ENCODE measurements around the gene ZNF527.
"Not testable (repeated sequence)": the region's sequence is repeated elsewhere in the genome, so short reads cannot be mapped to it uniquely, and the experiment has no call there.

The ZNF527 gene

GRCh38 chr19:37370880-37371661 lies at the start of gene ZNF527:
Gene ZNF527 (plus strand): TSS chr19:37371099. CDS start chr19:37374199, 3,100 bp downstream.
- peak; percentile 77 for DNase-seq (ENCODE audit: low spot score)

DNA sequence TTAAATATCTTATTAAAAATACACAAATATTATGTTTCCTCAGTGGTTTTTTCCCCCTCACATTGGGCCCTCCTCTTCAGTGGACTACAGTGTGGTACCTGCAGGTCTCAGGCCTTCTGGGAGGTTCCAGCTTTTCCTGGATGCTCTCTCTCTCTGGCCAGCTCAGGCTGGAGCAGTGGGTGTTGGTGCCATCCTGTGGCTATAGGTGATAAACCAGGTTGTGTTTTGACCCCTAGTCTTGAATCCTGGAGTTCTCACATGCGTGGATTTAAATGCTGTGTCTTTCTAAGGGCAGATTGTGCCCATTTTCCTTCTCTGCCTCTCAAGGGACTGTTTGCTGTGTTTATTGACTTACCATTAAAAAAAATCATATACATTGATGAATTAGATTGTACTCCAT lies 41.2 kb upstream of the ZNF527 start:
- DNase-seq (ENCODE audit: low spot score), result no peak

- DNase-seq (ENCODE audit: low spot score), result no peak
Measured at GRCh38 chr19:37332839-37333238, 38.1 kb upstream of the ZNF527 start.

DNA sequence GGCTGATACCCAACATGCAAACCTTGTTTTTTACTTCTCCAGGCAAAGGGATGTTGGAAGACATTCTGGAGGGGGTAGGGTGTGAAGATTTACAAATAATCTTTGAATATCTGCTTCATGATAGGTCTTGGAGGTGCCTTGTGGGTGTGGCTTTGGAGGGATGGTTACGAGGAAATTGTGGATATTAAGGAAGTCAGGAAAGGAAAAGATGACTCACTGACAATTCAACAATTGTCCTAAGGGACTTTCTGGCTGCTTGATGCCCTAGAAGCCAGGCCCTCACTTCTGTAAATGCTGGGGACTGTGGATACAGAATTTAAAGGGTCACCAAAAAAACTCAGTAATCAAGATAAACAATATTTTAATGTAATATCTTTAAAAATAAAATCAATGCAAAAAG lies 37.4 kb upstream of the ZNF527 start:
- no peak for DNase-seq (ENCODE audit: low spot score)

GRCh38 chr19:37334179-37335071 lies 36.5 kb upstream of the ZNF527 start:
- DNase-seq (ENCODE audit: low spot score), result peak; percentile 81

DNA sequence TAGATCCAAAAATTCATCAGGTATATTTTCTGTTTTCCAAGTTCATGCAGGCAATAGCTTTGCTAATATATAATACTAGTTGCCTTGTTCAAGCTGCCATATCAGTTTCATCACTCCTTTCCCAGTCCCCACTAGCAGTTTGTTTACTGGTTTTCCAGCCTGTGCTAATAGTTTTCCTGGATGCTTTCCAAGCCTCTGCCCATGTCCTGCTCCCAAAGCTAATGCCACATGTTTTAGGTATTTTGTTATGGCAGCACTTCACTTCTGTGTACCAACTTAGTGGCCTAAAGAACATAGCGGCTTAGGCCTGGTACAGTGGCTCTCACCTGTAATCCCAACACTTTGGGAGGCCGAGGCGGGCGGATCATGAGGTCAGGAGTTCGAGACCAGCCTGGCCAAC lies 28.1 kb upstream of the ZNF527 start:
- DNase-seq (ENCODE audit: low spot score), result no peak

DNA sequence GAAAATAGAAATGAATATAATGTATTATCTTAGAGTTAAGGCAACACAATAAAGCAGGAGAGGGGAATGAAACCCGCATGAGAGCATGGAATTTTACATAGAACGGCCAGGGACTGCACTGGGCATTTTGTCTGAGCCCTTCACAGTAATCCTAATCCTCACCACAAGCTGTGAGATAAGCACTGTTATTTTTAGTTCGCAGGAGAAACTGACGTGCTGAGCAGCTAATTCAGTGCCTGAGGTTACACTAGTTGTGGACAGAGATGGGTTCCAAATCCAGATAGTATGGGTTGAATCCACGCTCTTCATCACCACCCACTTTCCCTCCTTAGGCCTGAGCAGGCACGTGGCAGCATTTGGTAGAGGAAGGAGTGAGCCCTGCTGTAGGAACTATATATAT lies 24.8 kb upstream of the ZNF527 start:
- DNase-seq (ENCODE audit: low spot score), result no peak

GRCh38 chr19:37348060-37348459 lies 22.8 kb upstream of the ZNF527 start:
- no peak for DNase-seq (ENCODE audit: low spot score)

DNA sequence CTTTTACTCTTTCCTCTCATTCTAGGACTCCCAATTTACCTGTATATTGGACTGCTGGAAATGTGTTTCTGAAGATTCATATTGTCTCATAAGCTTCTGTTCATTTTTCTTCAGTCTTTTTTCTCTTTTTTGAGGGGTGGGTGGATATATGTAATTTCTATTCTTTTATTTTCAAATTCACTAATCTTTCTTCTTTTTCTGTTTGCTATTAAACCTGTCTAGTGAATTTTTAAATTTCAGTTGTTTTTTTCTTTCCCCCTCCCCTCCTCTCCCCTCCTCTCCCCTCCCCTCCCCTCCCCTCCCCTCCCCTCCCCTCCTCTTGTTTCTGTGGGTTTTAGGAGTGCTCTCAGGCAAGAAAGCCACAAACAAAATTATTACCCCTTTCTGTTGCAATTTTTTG lies 16.9 kb upstream of the ZNF527 start:
- no peak for DNase-seq (ENCODE audit: low spot score)

GRCh38 chr19:37355901-37356300 lies 15.0 kb upstream of the ZNF527 start:
- no peak for DNase-seq (ENCODE audit: low spot score)

GRCh38 chr19:37361994-37362393 lies 8.9 kb upstream of the ZNF527 start:
- DNase-seq (ENCODE audit: low spot score), result no peak

- DNase-seq (ENCODE audit: low spot score), result no peak
Measured at GRCh38 chr19:37362733-37363132, 8.2 kb upstream of the ZNF527 start.

- DNase-seq (ENCODE audit: low spot score), result not testable (repeated sequence)
Measured at GRCh38 chr19:37370386-37370879, 466 bp upstream of the ZNF527 start.

- DNase-seq (ENCODE audit: low spot score), result no peak
Measured at GRCh38 chr19:37389234-37389633, 18.3 kb downstream of the ZNF527 start.

- DNase-seq (ENCODE audit: low spot score), result not testable (repeated sequence)
Measured at GRCh38 chr19:37391399-37391798, 20.5 kb downstream of the ZNF527 start.

DNA sequence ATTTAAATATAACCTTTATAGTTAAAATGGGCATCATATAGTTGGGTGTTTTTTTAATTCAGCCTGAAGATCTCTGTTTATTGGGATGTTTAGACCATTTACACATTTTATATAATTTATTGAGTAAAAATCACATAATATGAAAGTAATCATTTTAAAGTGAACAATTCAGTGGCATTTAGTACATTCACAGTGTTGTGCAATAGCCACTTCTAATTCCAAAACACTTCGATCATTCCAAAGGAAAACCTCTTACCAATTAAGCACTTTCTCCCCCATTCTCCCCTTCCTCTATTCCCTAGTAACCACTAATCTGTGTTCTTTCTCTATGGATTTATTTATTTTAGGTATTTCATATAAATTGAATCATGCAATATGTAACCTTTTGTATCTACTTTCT lies 30.2 kb downstream of the ZNF527 start:
- no peak for DNase-seq (ENCODE audit: low spot score)

DNA sequence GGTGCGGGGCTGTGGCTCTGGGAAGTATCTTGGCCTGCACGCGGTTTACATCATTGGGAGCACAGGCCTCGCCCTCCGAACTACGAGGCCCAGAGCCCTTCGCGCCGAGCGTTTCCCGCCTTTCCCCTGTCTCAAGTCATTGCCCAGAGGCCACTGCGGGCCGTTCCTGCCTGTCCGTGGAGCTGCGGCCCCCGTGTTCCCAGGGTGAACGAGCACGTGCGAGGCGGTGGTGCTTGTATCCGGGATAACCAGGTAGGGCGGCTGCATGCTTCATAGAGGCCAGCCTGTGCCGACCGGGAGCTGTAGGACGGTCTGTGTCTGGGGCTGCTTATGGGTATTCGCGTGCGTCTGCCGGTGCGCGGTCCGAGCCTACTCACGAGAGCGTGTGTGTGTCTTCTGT lies 32.5 kb downstream of the ZNF527 start:
- no peak for DNase-seq (ENCODE audit: low spot score)

DNA sequence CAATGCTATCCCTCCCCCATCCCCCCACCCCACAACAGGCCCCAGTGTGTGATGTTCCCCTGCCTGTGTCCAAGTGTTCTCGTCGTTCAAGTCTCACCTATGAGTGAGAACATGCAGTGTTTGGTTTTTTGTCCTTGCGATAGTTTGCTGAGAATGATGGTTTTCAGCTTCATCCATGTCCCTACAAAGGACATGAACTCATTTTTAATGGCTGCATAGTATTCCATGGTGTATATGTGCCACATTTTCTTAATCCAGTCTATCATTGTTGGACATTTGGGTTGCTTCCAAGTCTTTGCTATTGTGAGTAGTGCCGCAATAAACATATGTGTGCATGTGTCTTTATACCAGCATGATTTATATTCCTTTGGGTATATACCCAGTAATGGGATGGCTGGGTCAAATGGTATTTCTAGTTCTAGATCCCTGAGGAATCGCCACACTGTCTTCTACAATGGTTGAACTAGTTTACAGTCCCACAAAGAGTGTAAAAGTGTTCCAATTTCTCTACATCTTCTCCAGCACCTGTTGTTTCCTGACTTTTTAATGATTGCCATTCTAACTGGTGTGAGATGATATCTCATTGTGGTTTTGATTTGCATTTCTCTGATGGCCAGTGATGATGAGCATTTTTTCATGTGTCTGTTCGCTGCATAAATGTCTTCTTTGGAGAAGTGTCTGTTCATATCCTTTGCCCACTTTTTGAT lies 35.4 kb downstream of the ZNF527 start:
- not testable (repeated sequence) for DNase-seq (ENCODE audit: low spot score)

DNA sequence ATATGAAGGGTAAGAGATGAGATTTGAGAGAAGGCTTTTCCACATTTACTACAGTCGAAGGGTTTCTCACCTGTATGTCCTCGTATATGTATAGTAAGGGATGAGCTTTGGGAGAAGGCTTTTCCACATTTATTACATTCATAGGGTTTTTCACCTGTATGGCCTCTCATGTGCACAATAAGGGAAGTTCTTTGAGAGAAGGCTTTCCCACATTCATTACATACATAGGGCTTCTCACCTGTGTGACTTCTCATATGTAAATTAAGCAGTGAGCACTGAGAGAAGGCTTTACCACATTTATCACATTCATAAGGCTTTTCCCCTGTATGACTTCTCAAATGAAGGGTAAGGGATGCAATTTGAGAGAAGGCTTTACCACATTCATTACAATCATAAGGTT lies 41.8 kb downstream of the ZNF527 start:
- DNase-seq (ENCODE audit: low spot score), result no peak

GRCh38 chr19:37413313-37414084 lies 42.6 kb downstream of the ZNF527 start:
- no peak for DNase-seq (ENCODE audit: low spot score)

All from hematopoietic multipotent progenitor cell treated with erythropoietin and hydrocortisone succinate and interleukin-3 and kit ligand, for 15 days (in vitro differentiated cells).